Effector memory CD4-positive, alpha-beta T cell (primary cell): ENCODE measurements around the gene APOO.
A peak's percentile ranks its signal among the peaks of the same experiment; 100 is the strongest.

Experiments used
- DNase-seq, 3 donors: peaks; one replicate each; pipeline ENCODE4 v3.0.0-alpha.2; 2020
- H3K27ac ChIP-seq: 2 replicates; pipeline ENCODE4 v1.7.0; 2013; ENCODE audit warnings: mild to moderate bottlenecking, low read length, moderate library complexity; ENCODE audit not compliant: insufficient read depth, poor library complexity, severe bottlenecking
- H3K27me3 ChIP-seq: replicated peaks from 2 replicates; pipeline ENCODE4 v1.7.0; 2013; ENCODE audit warnings: mild to moderate bottlenecking, low read length; ENCODE audit not compliant: insufficient read depth, control insufficient read depth, poor library complexity, severe bottlenecking
- H3K36me3 ChIP-seq: 2 replicates; pipeline ENCODE4 v1.7.0; 2013; ENCODE audit warnings: mild to moderate bottlenecking, low read length, moderate library complexity; ENCODE audit not compliant: control insufficient read depth, insufficient read depth
- H3K4me1 ChIP-seq: 2 replicates; pipeline ENCODE4 v1.7.0; 2013; ENCODE audit warnings: low read length, mild to moderate bottlenecking; ENCODE audit not compliant: control insufficient read depth, insufficient read depth, poor library complexity, severe bottlenecking
- H3K4me3 ChIP-seq: 2 replicates; pipeline ENCODE4 v1.7.0; 2013; ENCODE audit warnings: low read length, low read depth, mild to moderate bottlenecking; ENCODE audit not compliant: insufficient read depth, poor library complexity, severe bottlenecking
- H3K9me3 ChIP-seq: 2 replicates; pipeline ENCODE4 v1.7.0; 2013; ENCODE audit warnings: mild to moderate bottlenecking, low read length, moderate library complexity; ENCODE audit not compliant: control insufficient read depth

APOO gene

GRCh38 chrX:23936180-23936579, 28.4 kb upstream of the APOO start:
- H3K9me3 ChIP-seq = no peaks in the 10 kb centered on the region
- no peak overlapping the region for H3K27ac ChIP-seq
- H3K4me1 ChIP-seq = no peaks in the 10 kb centered on the region
- no peak overlapping the region for H3K4me3 ChIP-seq
- DNase-seq = no peak
- H3K36me3 ChIP-seq = no peaks in the 10 kb centered on the region
- no peaks in the 10 kb centered on the region for H3K27me3 ChIP-seq

GRCh38 chrX:23935106-23935505, 27.4 kb upstream of the APOO start:
- Histone ChIP-seq H3K27me3 (no peaks in the 10 kb centered on the region), H3K9me3 (no peaks in the 10 kb centered on the region), H3K4me1 (no peaks in the 10 kb centered on the region), H3K36me3 (no peaks in the 10 kb centered on the region), H3K4me3 (no peak overlapping the region), H3K27ac (no peak overlapping the region)
- DNase-seq = no peak

- Histone ChIP-seq H3K4me3 (no peak overlapping the region), H3K9me3 (no peaks in the 10 kb centered on the region), H3K27ac (no peak overlapping the region)
Measured at GRCh38 chrX:23932046-23932445, 24.3 kb upstream of the APOO start.

GRCh38 chrX:23930894-23931604, 23.3 kb upstream of the APOO start:
- Histone ChIP-seq H3K27me3 (no peaks in the 10 kb centered on the region), H3K36me3 (no peaks in the 10 kb centered on the region), H3K4me1 (no peaks in the 10 kb centered on the region), H3K9me3 (no peaks in the 10 kb centered on the region), H3K27ac (no peak overlapping the region), H3K4me3 (no peak overlapping the region)
- DNase-seq = no peak

More at GRCh38 chrX:23932046-23932445, 24.3 kb upstream of the APOO start:
- no peaks in the 10 kb centered on the region for H3K36me3 ChIP-seq
- no peaks in the 10 kb centered on the region for H3K27me3 ChIP-seq
- no peak for DNase-seq
- no peaks in the 10 kb centered on the region for H3K4me1 ChIP-seq

- H3K4me1 ChIP-seq = no peaks in the 10 kb centered on the region
- no peaks in the 10 kb centered on the region for H3K36me3 ChIP-seq
- no peak overlapping the region for H3K27ac ChIP-seq
- no peaks in the 10 kb centered on the region for H3K9me3 ChIP-seq
- DNase-seq = no peak
- no peak overlapping the region for H3K4me3 ChIP-seq
- H3K27me3 ChIP-seq = no peaks in the 10 kb centered on the region
Measured at GRCh38 chrX:23926015-23926414, 18.3 kb upstream of the APOO start.

GRCh38 chrX:23919706-23920320, 12.1 kb upstream of the APOO start:
- Histone ChIP-seq H3K27me3 (no peaks in the 10 kb centered on the region), H3K27ac (no peak overlapping the region), H3K4me3 (no peak overlapping the region), H3K4me1 (no peaks in the 10 kb centered on the region), H3K9me3 (no peaks in the 10 kb centered on the region), H3K36me3 (no peaks in the 10 kb centered on the region)
- DNase-seq = no peak

- H3K4me1 ChIP-seq = no peaks in the 10 kb centered on the region
- no peaks in the 10 kb centered on the region for H3K27me3 ChIP-seq
- no peak overlapping the region for H3K27ac ChIP-seq
- H3K36me3 ChIP-seq = no peaks in the 10 kb centered on the region
- no peak for DNase-seq
- H3K9me3 ChIP-seq = no peaks in the 10 kb centered on the region
- H3K4me3 ChIP-seq = no peak overlapping the region
Measured at GRCh38 chrX:23919148-23919547, 11.4 kb upstream of the APOO start.

GRCh38 chrX:23911126-23911835, 3.5 kb upstream of the APOO start:
- no peak for DNase-seq
- Histone ChIP-seq H3K27ac (no peak overlapping the region), H3K27me3 (no peaks in the 10 kb centered on the region), H3K9me3 (no peaks in the 10 kb centered on the region), H3K36me3 (no peaks in the 10 kb centered on the region), H3K4me3 (no peak overlapping the region), H3K4me1 (peaks cover 6% of the 10 kb centered on the region)

GRCh38 chrX:23908219-23909004, 674 bp upstream of the APOO start:
- Histone ChIP-seq H3K9me3 (no peaks in the 10 kb centered on the region), H3K27ac (peak overlapping the region; percentile 70), H3K4me1 (peaks cover 6% of the 10 kb centered on the region), H3K4me3 (no peak overlapping the region), H3K36me3 (no peaks in the 10 kb centered on the region), H3K27me3 (no peaks in the 10 kb centered on the region)
- DNase-seq = no peak
